ENCODE results near the gene SIRPB2.

GRCh38 chr20:1500496-1500895 is 9.3 kb upstream of the SIRPB2 start:
- TF ChIP-seq, protein P1, sequence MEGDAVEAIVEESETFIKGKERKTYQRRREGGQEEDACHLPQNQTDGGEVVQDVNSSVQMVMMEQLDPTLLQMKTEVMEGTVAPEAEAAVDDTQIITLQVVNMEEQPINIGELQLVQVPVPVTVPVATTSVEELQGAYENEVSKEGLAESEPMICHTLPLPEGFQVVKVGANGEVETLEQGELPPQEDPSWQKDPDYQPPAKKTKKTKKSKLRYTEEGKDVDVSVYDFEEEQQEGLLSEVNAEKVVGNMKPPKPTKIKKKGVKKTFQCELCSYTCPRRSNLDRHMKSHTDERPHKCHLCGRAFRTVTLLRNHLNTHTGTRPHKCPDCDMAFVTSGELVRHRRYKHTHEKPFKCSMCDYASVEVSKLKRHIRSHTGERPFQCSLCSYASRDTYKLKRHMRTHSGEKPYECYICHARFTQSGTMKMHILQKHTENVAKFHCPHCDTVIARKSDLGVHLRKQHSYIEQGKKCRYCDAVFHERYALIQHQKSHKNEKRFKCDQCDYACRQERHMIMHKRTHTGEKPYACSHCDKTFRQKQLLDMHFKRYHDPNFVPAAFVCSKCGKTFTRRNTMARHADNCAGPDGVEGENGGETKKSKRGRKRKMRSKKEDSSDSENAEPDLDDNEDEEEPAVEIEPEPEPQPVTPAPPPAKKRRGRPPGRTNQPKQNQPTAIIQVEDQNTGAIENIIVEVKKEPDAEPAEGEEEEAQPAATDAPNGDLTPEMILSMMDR (IDR thresholded peaks at IDR 0.05), result no peak
- no peak for TF ChIP-seq POLR2A (IDR thresholded peaks at IDR 0.05; ENCODE audit: low read depth)
- TF ChIP-seq EP300 (IDR thresholded peaks at IDR 0.05), result no peak
- TF ChIP-seq POLR2AphosphoS5 (IDR thresholded peaks at IDR 0.05), result no peak
